ENCODE measurements around the gene SIN3B.
A peak's percentile ranks its signal among the peaks of the same experiment; 100 is the strongest.

The SIN3B gene

DNA sequence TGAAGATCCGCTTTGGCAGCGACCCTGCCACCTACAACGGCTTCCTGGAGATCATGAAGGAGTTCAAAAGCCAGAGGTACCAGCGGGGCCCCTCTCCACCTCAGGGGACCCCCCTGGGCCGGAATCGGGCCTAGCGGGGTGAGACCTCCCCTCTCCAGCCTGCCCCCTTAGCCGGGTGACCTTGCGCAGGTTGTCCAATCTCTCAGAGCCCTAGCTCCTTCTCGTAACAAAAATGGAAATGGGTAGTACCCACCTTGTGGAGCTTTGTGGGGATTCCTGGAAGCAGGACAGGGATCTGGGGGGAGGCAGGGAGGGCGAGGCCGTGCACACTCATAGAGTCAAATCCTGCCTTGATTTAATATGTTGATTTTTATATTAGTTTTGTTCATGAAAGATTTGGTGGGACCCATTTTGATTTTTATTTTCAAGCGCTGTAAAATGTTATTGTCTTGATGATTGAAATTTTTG lies 658 bp downstream of the SIN3B start:
- DNase-seq, result no peak

DNA sequence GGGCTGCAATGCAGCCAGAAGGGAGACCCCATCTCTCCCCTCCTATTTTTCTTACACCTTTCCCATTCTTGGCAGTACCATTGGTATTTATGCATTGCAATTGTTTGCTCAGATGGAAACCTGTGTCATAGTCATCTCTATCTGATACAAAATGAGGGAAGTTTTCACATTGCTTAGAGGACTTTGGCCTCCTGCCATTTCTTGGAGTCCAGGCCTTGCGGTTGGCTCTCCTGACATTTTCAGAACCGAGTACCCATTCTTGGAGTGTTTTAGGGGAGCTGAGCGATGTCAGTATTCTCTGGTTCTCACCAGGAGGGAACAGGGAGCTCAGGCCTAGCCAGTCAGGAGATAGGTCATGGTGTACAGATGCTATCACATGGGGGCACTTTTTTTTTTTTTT lies 1.5 kb downstream of the SIN3B start:
- DNase-seq, result no peak

DNA sequence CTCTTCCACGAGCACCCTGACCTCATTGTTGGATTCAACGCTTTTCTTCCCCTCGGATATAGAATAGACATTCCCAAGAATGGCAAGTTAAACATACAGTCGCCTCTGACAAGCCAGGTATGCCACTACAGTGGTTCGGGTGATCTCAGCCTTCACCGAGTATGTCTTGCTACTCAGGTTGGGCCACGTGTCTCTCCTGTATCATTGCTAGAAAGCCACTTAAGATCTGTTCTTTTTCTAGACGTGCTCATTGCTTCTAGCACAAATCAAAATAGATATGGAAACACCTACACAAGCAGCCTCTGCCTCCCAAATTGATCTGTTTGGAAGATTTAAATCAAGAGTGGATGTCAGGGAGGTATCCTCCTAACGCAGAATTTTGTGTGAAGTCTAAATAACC lies 2.3 kb downstream of the SIN3B start:
- DNase-seq, result no peak

DNA sequence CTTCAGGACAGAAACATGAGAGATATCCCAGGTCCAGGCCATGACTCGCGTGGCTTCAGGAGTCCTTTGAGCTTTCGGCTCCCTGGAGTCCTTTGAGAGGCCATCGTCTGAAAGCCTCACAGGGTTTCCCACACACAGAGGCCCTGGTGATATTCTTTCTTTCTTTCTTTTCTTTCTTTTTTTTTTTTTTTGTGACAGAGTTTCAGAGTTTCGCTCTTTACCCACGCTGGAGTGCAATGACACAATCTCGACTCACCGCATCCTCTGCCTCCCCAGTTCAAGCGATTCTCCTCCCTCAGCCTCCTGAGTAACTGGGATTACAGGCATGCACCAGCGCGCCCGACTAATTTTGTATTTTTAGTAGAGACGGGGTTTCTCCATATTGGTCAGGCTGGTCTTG lies 5.5 kb downstream of the SIN3B start:
- DNase-seq, result no peak

DNA sequence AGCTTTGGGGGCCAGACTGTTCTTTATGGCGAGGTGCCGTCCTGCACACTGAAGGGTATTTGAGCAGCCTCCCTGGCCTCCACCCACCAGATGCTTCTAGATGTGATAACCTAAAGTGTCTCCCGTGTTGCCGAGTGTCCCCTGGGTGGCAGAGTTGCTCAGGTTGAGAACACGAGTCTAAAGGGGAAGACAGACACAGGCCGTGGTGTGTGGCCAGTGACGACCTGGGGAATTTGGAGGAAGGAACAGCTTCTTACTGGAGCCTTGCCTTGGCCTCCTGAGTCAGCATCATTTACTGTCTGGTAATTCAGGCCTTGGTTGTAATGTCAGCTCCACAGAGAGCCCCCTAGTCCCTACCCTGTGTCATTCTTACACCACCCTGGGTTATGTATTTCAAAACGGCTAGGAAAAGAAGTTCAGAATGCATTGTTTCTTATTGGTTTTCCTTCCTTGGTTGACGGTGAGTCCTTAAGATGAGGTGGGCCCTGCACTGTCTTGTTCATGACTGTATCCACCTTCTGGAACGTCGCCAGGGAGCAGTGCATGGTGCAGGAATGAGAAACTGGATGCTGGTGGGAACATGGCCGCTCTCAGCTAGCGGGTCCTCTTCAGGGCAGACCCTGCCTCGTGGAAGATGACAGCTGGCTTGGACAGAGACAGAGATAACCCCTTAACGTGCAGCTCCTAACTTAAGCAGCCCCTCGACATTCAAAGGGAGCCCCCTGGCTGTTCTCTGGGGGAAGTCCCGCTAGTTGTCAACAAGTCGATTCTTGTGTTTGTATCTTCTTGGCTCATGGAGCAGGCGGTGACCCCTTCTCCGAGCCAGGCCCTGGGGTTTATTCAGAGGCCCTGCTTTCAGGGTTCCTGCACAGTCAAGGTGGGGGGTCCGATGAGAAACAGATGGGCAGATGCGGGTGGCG lies 7.2 kb downstream of the SIN3B start:
- DNase-seq, result peak; percentile 48

DNA sequence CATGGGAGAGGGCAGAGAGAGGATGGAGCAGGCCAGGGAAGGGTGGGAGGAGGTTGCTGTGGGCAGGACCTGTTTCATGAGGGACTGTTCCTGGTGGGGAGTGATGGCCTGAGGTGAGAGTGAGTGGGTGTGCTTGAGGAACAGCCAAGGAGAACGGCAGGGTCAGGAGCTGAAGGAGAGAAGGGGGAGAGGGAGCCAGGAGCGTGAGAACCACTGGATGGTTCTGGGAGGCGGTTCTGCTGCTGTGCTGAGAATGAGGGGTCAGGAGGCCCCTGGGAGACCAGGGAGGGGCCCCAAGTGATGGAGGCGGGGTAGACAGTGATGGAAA lies 7.8 kb downstream of the SIN3B start:
- no peak for DNase-seq

DNA sequence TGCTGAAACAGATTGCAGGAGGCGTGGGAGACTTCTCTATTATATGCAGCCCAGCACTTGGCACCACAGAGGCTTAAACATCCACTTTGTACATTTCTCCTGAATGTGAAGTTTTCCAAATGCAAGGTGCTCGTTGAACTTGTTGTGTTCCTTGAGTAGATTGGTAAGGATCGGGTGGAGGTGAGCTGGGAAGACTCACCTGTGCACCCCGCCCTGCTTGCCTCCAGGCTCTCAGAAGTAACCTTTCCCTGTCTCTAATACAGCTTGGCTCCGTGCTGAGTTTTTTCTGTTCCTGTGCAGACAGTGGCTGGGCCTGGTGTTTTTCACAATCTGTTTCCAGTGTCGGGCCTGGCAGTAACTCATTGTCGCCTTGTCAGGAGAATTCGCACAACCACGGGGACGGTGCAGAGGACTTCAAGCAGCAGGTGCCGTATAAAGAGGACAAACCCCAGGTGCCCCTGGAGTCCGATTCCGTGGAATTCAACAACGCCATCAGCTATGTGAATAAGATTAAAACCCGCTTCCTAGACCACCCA lies 12.3 kb downstream of the SIN3B start:
- no peak for DNase-seq

DNA sequence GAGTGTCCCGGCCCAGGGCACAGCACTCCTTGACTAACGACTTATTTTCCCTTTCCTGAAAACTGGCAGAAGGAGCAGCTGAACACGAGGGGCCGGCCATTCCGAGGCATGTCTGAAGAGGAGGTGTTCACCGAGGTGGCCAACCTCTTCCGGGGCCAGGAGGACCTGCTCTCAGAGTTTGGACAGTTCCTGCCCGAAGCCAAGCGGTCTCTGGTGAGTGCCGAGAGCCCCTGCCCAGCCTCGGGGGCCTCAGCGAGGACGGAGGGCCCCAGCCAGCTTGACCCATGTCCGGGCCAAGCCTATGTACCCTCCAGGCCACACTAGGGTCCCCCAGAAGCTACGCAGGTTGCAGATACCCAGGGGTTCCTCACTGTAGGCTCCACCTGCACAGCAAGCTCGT lies 17.7 kb downstream of the SIN3B start:
- no peak for DNase-seq

DNA sequence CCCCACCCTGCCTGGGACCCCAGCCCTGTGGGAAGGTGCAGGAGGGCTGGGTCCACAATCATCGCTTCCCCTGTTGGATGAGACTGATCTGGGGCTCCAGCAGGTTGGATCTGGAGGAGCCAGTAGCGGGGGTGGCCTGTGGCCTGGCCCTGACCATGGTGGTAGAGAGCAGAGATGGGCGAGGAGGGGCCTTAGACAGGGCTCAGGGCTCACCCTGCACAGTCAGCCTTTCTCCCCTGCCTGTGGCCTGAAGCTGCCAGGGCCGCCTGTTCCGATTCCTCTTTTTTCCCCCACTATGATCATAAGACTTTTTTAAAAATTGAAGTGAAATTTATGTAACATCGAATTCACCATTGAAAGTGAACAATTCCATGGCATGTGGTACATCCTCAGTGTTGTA lies 18.2 kb downstream of the SIN3B start:
- DNase-seq, result no peak

DNA sequence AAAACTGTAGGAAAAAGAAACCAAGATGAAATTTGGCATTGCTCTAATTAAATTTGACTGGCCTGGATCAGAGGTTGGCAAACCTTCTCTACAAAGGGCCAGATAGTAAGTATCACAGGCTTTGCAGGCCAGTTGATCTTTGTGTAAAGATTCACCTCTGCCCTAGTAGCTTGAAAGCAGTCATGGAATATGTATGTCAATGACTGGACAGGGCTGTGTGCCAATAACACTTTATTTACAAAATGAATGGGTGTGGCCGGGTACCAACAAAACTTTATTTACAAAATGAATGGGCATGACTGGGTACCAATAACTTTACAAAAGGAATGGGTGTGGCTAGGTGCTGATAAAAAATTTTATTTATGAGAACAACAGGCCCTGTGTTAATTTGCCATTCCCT lies 20.0 kb downstream of the SIN3B start:
- no peak for DNase-seq

DNA sequence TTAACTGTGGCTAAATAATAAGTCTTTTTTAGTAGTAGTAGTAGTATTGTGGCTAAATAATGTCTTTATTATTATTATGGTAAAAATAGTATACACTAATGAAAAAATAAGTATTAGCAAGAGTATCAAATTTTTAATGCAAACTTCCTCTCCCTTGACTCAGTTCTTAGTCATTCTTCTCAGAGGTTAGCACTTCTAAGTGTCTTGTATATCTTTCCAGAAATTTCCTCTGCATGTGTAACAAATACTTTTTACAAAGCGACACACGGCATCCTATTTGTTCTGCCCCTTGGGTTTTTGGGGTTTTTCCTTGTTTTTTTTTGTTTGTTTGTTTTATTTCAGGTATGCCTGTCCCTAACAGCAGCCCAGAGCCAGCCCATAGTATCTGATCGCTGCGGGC lies 20.9 kb downstream of the SIN3B start:
- no peak for DNase-seq

DNA sequence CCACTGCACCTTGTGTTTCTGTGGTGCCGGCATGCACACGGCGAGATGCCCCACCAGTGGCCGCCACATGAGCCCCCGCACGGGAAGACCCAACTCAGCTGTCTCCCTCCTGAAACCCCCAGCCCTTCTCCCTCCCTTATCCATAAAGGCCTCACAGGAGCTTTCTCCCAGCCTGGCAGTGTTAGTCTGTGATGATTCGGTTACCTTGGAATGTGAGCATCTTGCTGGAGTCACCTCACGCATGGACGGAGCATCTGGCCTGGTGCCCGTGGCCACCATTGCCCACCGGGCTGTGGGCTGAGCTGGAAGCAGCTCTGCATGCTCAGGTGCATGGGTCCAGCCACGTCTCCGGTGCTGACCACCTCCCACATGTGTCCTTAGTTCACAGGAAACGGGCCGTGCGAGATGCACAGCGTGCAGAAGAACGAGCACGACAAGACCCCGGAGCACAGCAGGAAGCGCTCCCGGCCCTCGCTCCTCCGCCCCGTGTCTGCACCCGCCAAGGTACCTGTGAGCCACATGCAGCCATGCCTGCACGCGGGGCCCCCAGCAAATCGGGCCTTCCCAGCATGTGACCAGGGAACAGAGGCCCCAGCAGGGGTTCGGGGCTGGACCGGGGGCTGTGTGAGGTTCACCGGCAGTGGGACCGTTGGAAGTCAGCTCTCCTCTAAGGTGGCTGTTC lies 22.0 kb downstream of the SIN3B start:
- DNase-seq, result no peak

DNA sequence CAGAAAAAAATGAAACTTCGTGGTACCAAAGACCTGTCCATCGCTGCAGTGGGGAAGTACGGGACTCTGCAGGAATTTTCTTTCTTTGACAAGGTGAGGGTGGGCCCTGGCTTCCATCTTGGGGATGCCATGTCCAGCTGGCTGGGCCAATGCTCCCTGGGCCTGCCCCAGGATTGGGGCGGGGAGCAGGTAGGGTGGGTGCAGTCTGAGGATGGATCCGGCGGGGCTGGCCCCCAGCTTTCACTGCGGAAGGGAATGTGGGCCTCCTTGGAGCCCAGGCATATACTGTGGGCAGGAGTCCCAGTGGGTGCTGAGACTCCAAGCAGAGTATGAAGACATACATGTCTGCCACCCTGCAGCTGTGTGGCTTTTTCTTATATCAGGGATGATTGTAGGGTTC lies 23.9 kb downstream of the SIN3B start:
- DNase-seq, result no peak

DNA sequence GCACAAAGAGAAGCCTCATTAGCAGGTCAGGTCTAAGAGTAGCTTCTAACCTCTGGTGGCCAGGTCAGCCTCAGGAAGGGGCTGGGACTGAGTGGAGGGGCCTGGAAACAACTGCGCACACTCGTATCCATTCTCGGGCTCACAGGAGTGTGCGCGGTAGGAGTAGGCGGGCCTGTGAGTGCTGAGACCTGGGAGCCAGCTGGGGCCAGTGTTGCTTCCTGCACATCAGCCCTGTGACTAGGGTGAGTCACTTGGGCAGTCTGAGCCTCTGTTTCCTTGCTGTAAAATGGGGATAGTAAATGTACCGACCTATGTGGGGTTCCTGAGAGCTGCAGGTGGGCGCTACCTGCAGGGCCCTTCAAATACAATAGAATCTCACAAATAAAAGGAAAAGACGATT lies 26.9 kb downstream of the SIN3B start:
- no peak for DNase-seq

DNA sequence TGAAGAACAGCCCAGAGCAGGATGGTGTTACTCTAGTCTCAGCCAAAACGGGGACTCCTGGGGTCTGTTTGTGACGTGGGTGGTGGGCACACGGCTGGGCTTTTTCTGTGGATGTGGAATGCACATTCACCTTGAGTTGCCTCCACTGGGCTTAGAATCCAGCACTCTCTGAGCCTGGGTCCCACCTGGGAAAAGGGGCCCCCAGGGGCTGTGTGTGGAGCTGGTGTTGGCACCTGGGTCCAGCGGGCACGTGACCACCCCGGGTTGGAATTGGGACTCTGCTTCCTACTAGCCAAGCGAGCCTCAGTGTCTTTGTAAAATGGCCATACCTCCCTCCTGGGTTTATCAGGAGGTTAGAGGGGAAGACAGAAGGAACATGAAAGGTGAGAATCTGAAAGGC lies 30.4 kb downstream of the SIN3B start:
- DNase-seq, result no peak

DNA sequence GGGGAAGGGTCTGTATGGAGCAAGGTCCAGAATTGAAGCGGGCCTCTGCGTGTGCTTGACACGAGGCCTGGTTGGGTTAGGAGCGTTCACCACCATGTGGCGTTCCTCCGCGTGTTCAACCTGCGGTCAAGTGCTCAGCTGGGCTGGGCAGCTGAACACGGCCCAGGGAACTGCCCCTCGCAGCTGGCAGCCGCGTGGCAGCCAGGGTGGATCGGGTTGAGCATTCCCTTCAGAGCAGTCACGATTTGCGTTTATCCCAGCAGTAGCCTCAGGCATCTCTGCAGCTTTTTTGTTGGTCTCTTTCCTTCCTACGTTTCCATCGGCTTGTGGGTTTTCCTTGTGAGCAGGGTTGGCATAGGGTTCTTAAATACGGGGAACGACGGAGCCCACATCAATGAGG lies 30.9 kb downstream of the SIN3B start:
- DNase-seq, result no peak

DNA sequence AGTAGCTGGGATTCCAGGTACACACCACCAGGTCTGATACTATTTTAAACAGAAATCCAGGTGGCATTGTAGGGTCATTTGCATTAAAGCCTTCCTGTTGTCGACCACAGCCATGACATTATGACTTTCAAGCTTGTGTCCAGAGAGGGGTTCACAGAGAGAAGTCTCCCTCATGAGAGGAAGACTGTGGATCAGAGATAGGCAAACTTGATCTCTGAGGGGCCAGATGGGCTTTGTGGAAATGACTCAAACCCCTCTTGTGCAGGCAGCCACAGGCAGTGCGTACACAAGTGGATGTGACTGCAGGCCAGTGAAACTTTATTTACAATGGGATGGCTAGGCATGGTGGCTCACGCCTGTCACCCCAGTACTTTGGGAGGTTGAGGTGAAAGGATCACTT lies 31.8 kb downstream of the SIN3B start:
- no peak for DNase-seq

DNA sequence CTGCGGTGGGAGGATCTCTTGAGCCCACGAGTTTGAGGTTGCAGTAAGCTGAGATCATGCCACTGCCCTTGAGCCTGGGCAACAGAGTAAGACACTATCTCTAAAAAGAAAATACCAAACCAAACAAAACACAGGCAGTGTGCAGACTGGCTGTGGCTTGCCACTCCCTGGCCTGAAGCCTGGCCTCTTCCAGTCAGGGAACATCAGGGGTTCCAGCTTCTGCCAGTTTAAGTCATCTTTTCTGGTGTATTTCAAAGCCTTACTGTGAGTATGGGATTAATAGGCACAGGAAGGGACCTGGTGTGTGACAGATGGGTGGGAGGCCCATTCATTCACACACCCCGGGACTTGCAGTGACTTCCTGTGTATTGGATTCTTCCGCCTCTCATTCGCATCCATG lies 32.6 kb downstream of the SIN3B start:
- peak; percentile 59 for DNase-seq

DNA sequence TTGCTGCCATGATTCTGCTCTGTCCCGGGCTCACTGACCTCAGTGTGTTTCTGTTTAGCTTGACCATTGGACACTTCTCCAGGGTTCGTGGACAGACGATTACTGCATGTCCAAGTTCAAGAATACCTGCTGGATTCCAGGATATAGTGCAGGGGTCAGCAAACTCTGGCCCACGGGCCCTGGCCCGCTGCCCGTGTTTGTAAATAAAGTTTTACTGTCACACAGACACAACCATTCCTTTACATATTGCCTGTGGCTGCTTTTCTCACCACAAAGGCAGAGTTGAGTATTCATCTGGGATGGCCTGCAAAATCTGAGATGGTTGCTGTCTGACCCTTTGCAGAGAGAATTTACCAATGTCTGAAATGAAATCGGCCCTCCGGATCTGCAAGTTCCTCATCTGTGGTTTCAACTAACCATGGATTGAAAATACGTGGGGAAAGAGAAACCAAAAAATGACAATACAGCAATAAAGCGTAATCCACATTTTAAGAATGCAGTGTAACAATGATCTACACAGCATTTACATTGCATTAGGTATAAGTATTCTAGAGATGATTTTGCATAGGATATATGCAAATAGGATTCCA lies 33.7 kb downstream of the SIN3B start:
- DNase-seq, result no peak

DNA sequence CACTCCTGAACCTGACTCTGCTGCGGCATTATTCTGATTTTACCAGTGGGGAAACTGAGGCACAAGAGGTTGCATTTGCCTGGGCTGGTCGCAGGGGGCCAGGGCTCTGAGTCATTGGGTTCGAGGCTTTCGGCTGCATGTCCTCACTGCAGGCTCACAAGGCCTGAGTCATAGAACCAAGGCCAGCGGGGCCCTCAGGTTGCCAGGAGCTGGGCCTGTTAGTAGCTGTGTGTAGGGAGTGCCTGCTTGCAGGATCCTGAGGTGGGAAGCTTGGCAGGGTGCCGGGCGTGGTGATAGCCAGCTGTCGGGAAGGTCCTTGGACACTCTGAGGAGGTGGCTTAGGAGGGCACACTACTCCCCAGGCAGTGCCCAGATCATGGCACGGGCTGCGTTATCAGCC lies 38.0 kb downstream of the SIN3B start:
- no peak for DNase-seq

DNA sequence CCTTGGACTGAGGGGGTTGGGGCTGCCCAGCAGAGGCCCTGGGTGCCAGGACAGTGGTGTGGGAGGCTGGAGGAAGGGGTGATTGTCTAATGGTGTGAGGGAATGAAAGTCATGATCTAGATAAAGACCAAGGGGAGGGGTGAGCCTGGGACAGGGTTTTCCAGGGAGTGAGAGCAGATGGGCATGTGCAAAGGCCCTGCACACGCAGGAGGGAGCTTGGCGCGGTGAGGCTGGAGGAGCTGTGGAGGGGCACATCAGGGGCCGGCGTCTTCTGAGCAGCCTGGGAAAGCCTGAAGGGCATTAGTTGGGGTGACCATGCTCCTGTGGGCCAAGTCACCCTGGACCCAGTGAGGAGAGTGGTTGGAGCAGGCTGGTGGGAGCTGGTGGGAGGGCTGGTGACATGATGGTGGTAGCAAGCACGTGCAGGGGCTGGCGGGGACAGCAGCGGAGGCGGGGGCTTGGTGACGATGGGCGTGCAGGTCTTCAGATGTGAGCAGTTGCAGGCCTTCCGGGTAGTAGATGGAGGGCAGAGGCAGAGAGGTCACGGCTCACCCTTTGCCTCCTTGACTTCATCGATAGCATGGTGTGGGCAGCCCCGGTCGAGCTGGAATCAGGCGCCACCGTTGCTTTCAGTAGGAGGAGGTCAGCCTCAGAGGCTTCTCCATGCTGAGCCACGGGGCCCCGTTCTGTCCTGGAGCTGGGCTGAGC lies 39.4 kb downstream of the SIN3B start:
- no peak for DNase-seq

DNA sequence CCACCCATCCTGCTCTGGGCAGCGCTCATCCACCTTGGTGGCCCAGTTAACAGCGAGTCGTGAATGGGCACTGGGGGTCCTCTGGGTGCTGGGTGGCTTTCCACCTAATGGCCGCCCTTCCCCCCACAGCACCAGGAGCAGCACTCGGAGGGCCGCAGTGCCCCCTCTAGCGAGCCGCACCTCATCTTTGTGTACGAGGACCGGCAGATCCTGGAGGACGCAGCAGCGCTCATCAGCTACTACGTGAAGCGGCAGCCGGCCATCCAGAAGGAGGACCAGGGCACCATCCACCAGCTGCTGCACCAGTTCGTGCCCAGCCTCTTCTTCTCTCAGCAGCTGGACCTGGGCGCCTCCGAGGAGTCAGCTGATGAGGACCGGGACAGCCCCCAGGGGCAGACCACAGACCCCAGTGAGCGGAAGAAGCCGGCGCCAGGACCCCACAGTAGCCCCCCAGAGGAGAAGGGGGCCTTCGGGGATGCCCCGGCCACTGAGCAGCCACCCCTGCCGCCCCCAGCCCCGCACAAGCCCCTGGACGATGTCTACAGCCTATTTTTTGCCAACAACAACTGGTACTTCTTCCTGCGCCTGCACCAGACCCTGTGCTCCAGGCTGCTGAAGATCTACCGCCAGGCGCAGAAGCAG lies 40.3 kb downstream of the SIN3B start:
- DNase-seq, result no peak

DNA sequence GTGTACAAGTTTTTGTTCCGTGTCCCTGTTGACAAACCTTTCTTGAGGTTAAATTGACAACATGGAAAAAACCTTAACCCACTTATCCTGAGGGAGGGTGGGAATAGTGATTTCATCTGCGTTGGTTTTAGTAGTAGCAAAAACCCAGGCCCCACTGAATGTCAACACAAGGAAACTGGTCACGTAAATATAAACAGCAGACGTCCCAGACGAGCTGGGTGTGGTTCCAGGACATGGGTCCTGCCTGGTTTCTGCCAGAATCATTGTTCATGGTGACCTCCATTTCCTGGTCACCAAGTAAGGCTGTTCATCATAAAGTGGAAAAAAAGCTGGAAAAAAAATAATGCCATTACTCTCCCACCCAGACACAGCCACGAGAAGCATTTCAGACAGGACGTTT lies 42.7 kb downstream of the SIN3B start:
- no peak for DNase-seq

All from NCI-H82 (cell line).